K562 (cell line): ENCODE data around the gene SEPHS2. TPM values are rescaled to one million over a fixed set of nuclear protein-coding genes. Genes with fewer than 3 reads are reported as not detected.

ENCODE experiments used
- FOXA1 ChIP-seq: fragments of 450-650 bp; IDR thresholded peaks from 2 replicates; pipeline ENCODE4 v1.6.1; 2016; ENCODE audit warnings: mild to moderate bottlenecking, borderline replicate concordance
- FOXK2 ChIP-seq, 2 experiments: fragments of 450-650 bp; IDR thresholded peaks in 1 of 2; conservative IDR thresholded peaks in 1 of 2; 2 replicates each; pipeline ENCODE4 v1.6.1; 2016; ENCODE audit warnings: low read depth in 2 of 2, mild to moderate bottlenecking in 1 of 2
- KDM5B ChIP-seq: fragments of 200-600 bp; sonication (generic); IDR thresholded peaks from 2 replicates; pipeline ENCODE4 v1.6.1; 2012; ENCODE audit warnings: low read depth, mild to moderate bottlenecking, moderate library complexity, low read length, control low read depth, inconsistent platforms; ENCODE audit not compliant: insufficient replicate concordance
- PHF20 ChIP-seq: fragments of 450-650 bp; IDR thresholded peaks from 2 replicates; pipeline ENCODE4 v1.6.1; 2018; ENCODE audit not compliant: partially characterized antibody
- TOE1 ChIP-seq, 2 experiments: fragments of 450-650 bp in 1 of 2; sonication (generic) in 1 of 2; formaldehyde crosslinking in 1 of 2; IDR thresholded peaks; 2 replicates each; pipeline versions ENCODE4 v1.7.1 to v1.8.0; 2016 to 2022; ENCODE audit warnings: borderline replicate concordance in 2 of 2, mild to moderate bottlenecking in 2 of 2, antibody characterized with exemption in 1 of 2, inconsistent platforms in 1 of 2, low read depth in 1 of 2, missing genetic modification reagents in 1 of 2, moderate library complexity in 1 of 2
- ZNF778 ChIP-seq: fragments of 450-650 bp; formaldehyde crosslinking; IDR thresholded peaks from 2 replicates; pipeline ENCODE4 v1.4.0; 2020; ENCODE audit warnings: mild to moderate bottlenecking, moderate library complexity
- polyA plus RNA-seq, 8 experiments: library from polyadenylated mRNA; depleted of rRNA in 4 of 8; stranded (reverse) in 5 of 8; unstranded in 3 of 8; fragments of >200 nt; fragmentation: Nextera tagmentation in 2 of 8; fragmentation: Illumina TruSeq in 1 of 8; extraction: Ambion mirVana in 2 of 8; extraction: Trizol in 1 of 8; gene quantifications; 2 replicates each; pipeline versions ENCODE4 v1.2.1 to v1.2.3, GENCODE V29; 2011 to 2014; ENCODE audit warnings: inconsistent platforms in 1 of 8, missing spikeins in 1 of 8
- total RNA-seq, 7 experiments: library from RNA; depleted of rRNA in 6 of 7; stranded (reverse); fragments of >200 nt in 6 of 7; fragmentation: Illumina TruSeq in 2 of 7; extraction: Trizol in 2 of 7; gene quantifications; 2 replicates each; pipeline versions ENCODE4 v1.2.1 to v1.2.3, GENCODE V29; 2011 to 2021; ENCODE audit warnings: low replicate concordance in 1 of 7
- TF ChIP-seq, protein P1 (sequence below), 2 experiments: fragments of 450-650 bp; formaldehyde crosslinking in 1 of 2; IDR thresholded peaks; 2 replicates each; pipeline versions ENCODE4 v1.4.0 to v1.6.1; 2014 to 2020; ENCODE audit warnings: mild to moderate bottlenecking in 2 of 2, borderline replicate concordance in 1 of 2, low read depth in 1 of 2
- TF ChIP-seq, protein P2 (sequence below), 3 experiments: IDR thresholded peaks in 2 of 3; conservative IDR thresholded peaks in 1 of 3; 2 replicates each; pipeline ENCODE4 v1.5.1; 2011 to 2012; ENCODE audit warnings: low read length in 3 of 3, mild to moderate bottlenecking in 3 of 3, control low read depth in 2 of 3, improper control_type of control experiment in 1 of 3, inconsistent platforms in 1 of 3, low read depth in 1 of 3, mixed read lengths in 1 of 3, moderate library complexity in 1 of 3; ENCODE audit not compliant: insufficient read depth in 2 of 3
- TF ChIP-seq, protein P3 (sequence below): fragments of 250-450 bp; sonication (Bioruptor Pico); IDR thresholded peaks from 2 replicates; pipeline ENCODE4 v1.4.0; 2020

SEPHS2 gene
- total and polyA plus RNA-seq, 9 of the 15 experiments (the other 6 are each of a cell fraction or from before 2014, with no cell fraction given): 20.9 to 90.6 (median 43.4) TPM

DNA sequence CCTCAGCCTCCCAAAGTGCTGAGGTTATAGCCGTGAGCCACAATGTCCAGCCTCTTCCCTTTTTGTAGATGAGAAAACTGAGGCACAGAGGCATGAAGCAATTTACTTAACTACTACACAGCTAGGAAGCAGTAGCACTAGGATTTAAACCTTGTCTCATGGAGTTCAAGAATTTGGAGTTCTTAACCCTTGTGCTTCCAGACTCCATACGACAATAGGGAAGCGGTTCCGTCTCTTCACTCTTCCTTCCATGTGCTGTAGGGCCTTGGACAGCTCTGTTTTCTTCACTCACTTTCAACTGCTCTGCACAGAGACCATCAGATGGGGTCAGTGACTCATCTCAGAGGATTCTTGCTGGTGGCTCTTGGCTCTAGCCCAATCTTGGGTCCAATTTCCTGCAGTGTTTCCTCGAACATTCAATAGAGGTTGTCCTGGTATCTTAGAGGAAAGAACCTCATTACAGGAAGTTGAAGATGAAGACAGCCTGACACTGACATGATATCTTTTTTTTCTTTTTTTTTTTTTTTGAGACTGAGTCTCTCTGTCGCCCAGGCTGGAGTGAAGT lies 46.2 kb upstream of the SEPHS2 start (continued):
- TF ChIP-seq TOE1 (IDR thresholded peaks at IDR 0.05; ENCODE audit: borderline replicate concordance) (0 out of 2 replicates have a peak, but pooled peaks have one; percentile 6), TOE1 (CRISPR knock-in tag; IDR thresholded peaks at IDR 0.05; ENCODE audit: borderline replicate concordance, low read depth) (no peak), ZNF778 (no peak), FOXA1 (no peak), PHF20 (peak; percentile 62), FOXK2 (conservative IDR thresholded peaks at IDR 0.05 in 1 of 2, IDR thresholded peaks at IDR 0.05 in 1 of 2; ENCODE audit: low read depth in 2 of 2) (peak; percentile 57; a peak in 3 of 4 replicates), KDM5B (peak; percentile 24)
- TF ChIP-seq, protein P1, sequence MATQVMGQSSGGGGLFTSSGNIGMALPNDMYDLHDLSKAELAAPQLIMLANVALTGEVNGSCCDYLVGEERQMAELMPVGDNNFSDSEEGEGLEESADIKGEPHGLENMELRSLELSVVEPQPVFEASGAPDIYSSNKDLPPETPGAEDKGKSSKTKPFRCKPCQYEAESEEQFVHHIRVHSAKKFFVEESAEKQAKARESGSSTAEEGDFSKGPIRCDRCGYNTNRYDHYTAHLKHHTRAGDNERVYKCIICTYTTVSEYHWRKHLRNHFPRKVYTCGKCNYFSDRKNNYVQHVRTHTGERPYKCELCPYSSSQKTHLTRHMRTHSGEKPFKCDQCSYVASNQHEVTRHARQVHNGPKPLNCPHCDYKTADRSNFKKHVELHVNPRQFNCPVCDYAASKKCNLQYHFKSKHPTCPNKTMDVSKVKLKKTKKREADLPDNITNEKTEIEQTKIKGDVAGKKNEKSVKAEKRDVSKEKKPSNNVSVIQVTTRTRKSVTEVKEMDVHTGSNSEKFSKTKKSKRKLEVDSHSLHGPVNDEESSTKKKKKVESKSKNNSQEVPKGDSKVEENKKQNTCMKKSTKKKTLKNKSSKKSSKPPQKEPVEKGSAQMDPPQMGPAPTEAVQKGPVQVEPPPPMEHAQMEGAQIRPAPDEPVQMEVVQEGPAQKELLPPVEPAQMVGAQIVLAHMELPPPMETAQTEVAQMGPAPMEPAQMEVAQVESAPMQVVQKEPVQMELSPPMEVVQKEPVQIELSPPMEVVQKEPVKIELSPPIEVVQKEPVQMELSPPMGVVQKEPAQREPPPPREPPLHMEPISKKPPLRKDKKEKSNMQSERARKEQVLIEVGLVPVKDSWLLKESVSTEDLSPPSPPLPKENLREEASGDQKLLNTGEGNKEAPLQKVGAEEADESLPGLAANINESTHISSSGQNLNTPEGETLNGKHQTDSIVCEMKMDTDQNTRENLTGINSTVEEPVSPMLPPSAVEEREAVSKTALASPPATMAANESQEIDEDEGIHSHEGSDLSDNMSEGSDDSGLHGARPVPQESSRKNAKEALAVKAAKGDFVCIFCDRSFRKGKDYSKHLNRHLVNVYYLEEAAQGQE (IDR thresholded peaks at IDR 0.05; ENCODE audit: borderline replicate concordance): peak; percentile 85
- TF ChIP-seq, protein P1 (CRISPR knock-in tag; IDR thresholded peaks at IDR 0.05; ENCODE audit: low read depth): no peak
- TF ChIP-seq, protein P2, sequence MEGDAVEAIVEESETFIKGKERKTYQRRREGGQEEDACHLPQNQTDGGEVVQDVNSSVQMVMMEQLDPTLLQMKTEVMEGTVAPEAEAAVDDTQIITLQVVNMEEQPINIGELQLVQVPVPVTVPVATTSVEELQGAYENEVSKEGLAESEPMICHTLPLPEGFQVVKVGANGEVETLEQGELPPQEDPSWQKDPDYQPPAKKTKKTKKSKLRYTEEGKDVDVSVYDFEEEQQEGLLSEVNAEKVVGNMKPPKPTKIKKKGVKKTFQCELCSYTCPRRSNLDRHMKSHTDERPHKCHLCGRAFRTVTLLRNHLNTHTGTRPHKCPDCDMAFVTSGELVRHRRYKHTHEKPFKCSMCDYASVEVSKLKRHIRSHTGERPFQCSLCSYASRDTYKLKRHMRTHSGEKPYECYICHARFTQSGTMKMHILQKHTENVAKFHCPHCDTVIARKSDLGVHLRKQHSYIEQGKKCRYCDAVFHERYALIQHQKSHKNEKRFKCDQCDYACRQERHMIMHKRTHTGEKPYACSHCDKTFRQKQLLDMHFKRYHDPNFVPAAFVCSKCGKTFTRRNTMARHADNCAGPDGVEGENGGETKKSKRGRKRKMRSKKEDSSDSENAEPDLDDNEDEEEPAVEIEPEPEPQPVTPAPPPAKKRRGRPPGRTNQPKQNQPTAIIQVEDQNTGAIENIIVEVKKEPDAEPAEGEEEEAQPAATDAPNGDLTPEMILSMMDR (IDR thresholded peaks at IDR 0.05 in 2 of 3, conservative IDR thresholded peaks at IDR 0.05 in 1 of 3; ENCODE audit: insufficient read depth in 2 of 3, low read depth in 1 of 3, low read length in 3 of 3): peak; percentile 22 to 61 (median 23); a peak in 3 of 6 replicates
- TF ChIP-seq, protein P3, sequence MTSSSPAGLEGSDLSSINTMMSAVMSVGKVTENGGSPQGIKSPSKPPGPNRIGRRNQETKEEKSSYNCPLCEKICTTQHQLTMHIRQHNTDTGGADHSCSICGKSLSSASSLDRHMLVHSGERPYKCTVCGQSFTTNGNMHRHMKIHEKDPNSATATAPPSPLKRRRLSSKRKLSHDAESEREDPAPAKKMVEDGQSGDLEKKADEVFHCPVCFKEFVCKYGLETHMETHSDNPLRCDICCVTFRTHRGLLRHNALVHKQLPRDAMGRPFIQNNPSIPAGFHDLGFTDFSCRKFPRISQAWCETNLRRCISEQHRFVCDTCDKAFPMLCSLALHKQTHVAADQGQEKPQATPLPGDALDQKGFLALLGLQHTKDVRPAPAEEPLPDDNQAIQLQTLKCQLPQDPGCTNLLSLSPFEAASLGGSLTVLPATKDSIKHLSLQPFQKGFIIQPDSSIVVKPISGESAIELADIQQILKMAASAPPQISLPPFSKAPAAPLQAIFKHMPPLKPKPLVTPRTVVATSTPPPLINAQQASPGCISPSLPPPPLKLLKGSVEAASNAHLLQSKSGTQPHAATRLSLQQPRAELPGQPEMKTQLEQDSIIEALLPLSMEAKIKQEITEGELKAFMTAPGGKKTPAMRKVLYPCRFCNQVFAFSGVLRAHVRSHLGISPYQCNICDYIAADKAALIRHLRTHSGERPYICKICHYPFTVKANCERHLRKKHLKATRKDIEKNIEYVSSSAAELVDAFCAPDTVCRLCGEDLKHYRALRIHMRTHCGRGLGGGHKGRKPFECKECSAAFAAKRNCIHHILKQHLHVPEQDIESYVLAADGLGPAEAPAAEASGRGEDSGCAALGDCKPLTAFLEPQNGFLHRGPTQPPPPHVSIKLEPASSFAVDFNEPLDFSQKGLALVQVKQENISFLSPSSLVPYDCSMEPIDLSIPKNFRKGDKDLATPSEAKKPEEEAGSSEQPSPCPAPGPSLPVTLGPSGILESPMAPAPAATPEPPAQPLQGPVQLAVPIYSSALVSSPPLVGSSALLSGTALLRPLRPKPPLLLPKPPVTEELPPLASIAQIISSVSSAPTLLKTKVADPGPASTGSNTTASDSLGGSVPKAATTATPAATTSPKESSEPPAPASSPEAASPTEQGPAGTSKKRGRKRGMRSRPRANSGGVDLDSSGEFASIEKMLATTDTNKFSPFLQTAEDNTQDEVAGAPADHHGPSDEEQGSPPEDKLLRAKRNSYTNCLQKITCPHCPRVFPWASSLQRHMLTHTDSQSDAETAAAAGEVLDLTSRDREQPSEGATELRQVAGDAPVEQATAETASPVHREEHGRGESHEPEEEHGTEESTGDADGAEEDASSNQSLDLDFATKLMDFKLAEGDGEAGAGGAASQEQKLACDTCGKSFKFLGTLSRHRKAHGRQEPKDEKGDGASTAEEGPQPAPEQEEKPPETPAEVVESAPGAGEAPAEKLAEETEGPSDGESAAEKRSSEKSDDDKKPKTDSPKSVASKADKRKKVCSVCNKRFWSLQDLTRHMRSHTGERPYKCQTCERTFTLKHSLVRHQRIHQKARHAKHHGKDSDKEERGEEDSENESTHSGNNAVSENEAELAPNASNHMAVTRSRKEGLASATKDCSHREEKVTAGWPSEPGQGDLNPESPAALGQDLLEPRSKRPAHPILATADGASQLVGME (CRISPR knock-in tag): no peak
